ENCODE results near the gene TRIM15. TPM values are rescaled to one million over a fixed set of nuclear protein-coding genes. Genes with fewer than 3 reads are reported as not detected.

TRIM15 gene
- total and polyA plus RNA-seq, 9 of the 15 experiments (the other 6 are each of a cell fraction or from before 2014, with no cell fraction given): 0.06 to 2.6 (median 0.83) TPM

- FAIRE-seq (no peak), DNase-seq (ENCODE audit: extremely low read depth in 1 of 4, low spot score in 3 of 4) (no peak), ATAC-seq (no peak)
- no peak overlapping the region; a peak in 1 of 4 replicates for H3K9ac ChIP-seq (ENCODE audit: insufficient read depth in 1 of 2, low read depth in 2 of 2, low read length in 2 of 2)
- H3K4me1 ChIP-seq (replicated peaks in 1 of 2; ENCODE audit: control insufficient read depth in 2 of 2, insufficient read depth in 2 of 2, low read length in 2 of 2): peaks cover 0 to 10% of the 10 kb centered on the region in 2 experiments; a peak in 2 of 5 replicates
- no peaks in the 10 kb centered on the region; the same call in 1 of the 2 replicates for H4K20me1 ChIP-seq (replicated peaks; ENCODE audit: control insufficient read depth, insufficient read depth, low read length)
- H3K27me3 ChIP-seq (ENCODE audit: control insufficient read depth in 2 of 2, insufficient read depth in 2 of 2, low read length in 2 of 2): peaks cover 28 to 50% of the 10 kb centered on the region in 2 experiments
- in situ Hi-C loops (cut with MboI) (no loop called here), intact Hi-C loops (cut with micrococcal nuclease) (no loop called here)
- H3K9me1 ChIP-seq (ENCODE audit: control insufficient read depth, insufficient read depth, low read length): no peaks in the 10 kb centered on the region
- POLR2A ChIA-PET: no interaction called here
- no peaks in the 10 kb centered on the region for H3K36me3 ChIP-seq (ENCODE audit: control insufficient read depth, insufficient read depth, low read length)
- 18% methylated on average over 6 of the region's 6 CpGs for WGBS (ENCODE audit: insufficient coverage, low coverage, missing lambda C conversion rate)
- no peak overlapping the region for H3K4me2 ChIP-seq (ENCODE audit: insufficient read depth, low read length)
- no peaks in the 10 kb centered on the region for H3K79me2 ChIP-seq (ENCODE audit: control insufficient read depth, insufficient read depth, low read length)
- no peaks in the 10 kb centered on the region for H3K9me3 ChIP-seq (replicated peaks; ENCODE audit: control insufficient read depth, insufficient read depth, low read depth, low read length)
- CTCF ChIA-PET (ENCODE audit: low intra/inter-chr PET ratio): no interaction called here
- BruUV-seq (replicated peaks): no TSS peak
- H3K27ac ChIP-seq (ENCODE audit: extremely low read depth, low read depth, low read length): no peak overlapping the region
- no peak overlapping the region for H2AFZ ChIP-seq (ENCODE audit: low read depth, low read length)
- H3K4me3 ChIP-seq: no peak overlapping the region
- TF ChIP-seq KDM1A (IDR thresholded peaks at IDR 0.05): peak; percentile 23 to 51; a peak in 2 of 4 replicates
- no peak for TF ChIP-seq HDGF (IDR thresholded peaks at IDR 0.05)
- TF ChIP-seq TAF9B (IDR thresholded peaks at IDR 0.05; ENCODE audit: partially characterized antibody): no peak
- no peak for TF ChIP-seq SMARCA4 (IDR thresholded peaks at IDR 0.05)
- no peak for TF ChIP-seq MBD1 (CRISPR knock-in tag; IDR thresholded peaks at IDR 0.05)
- TF ChIP-seq CHD7 (IDR thresholded peaks at IDR 0.05; ENCODE audit: low read depth, low read length): no peak
- TF ChIP-seq ZNF184 (CRISPR knock-in tag; IDR thresholded peaks at IDR 0.05): peak; percentile 91
- no peak for TF ChIP-seq FOXM1 (IDR thresholded peaks at IDR 0.05; ENCODE audit: low read depth)
- no peak for TF ChIP-seq FOXM1 (CRISPR knock-in tag; IDR thresholded peaks at IDR 0.05; ENCODE audit: low read depth)
- TF ChIP-seq POLR2H (tag; IDR thresholded peaks at IDR 0.05; ENCODE audit: low read depth): no peak
These were observed 37.4 kb downstream of the TRIM15 start for GRCh38 chr6:30200551-30201281.

Measured in K562 (cell line).